Adrenal gland (tissue), 5 donors: ENCODE results near the gene EFNA1.

Source experiments
- CTCF ChIP-seq, 6 experiments: fragments of 450-650 bp in 4 of 6; fragments of 200-600 bp in 2 of 6; sonication (generic) in 1 of 6; IDR thresholded peaks; 1 replicate in 5 of 6; 2 replicates in 1 of 6; pipeline versions ENCODE4 v1.5.1 to v1.8.0; 2016 to 2021; ENCODE audit warnings: antibody characterized with exemption in 6 of 6, mild to moderate bottlenecking in 2 of 6, moderate library complexity in 1 of 6
- POLR2A ChIP-seq, 2 donors: fragments of 450-650 bp; IDR thresholded peaks; one replicate each; pipeline ENCODE4 v1.6.1; 2017; ENCODE audit warnings: antibody characterized with exemption in 2 of 2, mild to moderate bottlenecking in 2 of 2, moderate library complexity in 1 of 2
- donor health status: DM: no; HTN: no; CAD: no.

GRCh38 chr1:155175927-155176371 lies 48.3 kb downstream of the EFNA1 start:
- no peak for TF ChIP-seq POLR2A (IDR thresholded peaks at IDR 0.05)
- TF ChIP-seq CTCF (IDR thresholded peaks at IDR 0.05) = no peak
